Measurements from ENCODE around the gene TMEM39B.
A peak's percentile ranks its signal among the peaks of the same experiment; 100 is the strongest.
"Not testable (repeated sequence)": the region's sequence is repeated elsewhere in the genome, so short reads cannot be mapped to it uniquely, and the experiment has no call there.

The TMEM39B gene

GRCh38 chr1:32072622-32073298 lies at the start of gene TMEM39B:
TMEM39B (plus strand) TSS chr1:32072939; CDS start chr1:32073048, 109 bp downstream.
- DNase-seq = peak; percentile 98 to 99

GRCh38 chr1:32023351-32023750 lies 49.4 kb upstream of the TMEM39B start:
- no peak for DNase-seq

GRCh38 chr1:32025515-32025914 lies 47.2 kb upstream of the TMEM39B start:
- DNase-seq = no peak

GRCh38 chr1:32028746-32029145 lies 44.0 kb upstream of the TMEM39B start:
- DNase-seq = no peak

GRCh38 chr1:32031578-32032274 lies 41.0 kb upstream of the TMEM39B start:
- no peak for DNase-seq

- DNase-seq = no peak
These were observed 40.5 kb upstream of the TMEM39B start for GRCh38 chr1:32032275-32032615.

- DNase-seq = no peak
These were observed 37.6 kb upstream of the TMEM39B start for GRCh38 chr1:32035119-32035518.

GRCh38 chr1:32040711-32041110 lies 32.0 kb upstream of the TMEM39B start:
- DNase-seq = no peak

GRCh38 chr1:32042330-32042729 lies 30.4 kb upstream of the TMEM39B start:
- no peak for DNase-seq

GRCh38 chr1:32044234-32044633 lies 28.5 kb upstream of the TMEM39B start:
- no peak for DNase-seq

GRCh38 chr1:32045772-32046171 lies 27.0 kb upstream of the TMEM39B start:
- DNase-seq = no peak

- DNase-seq = no peak
These were observed 25.0 kb upstream of the TMEM39B start for GRCh38 chr1:32047701-32048100.

- no peak for DNase-seq
These were observed 24.3 kb upstream of the TMEM39B start for GRCh38 chr1:32048440-32048839.

GRCh38 chr1:32051706-32052105 lies 21.0 kb upstream of the TMEM39B start:
- DNase-seq = no peak

- no peak for DNase-seq
These were observed 19.9 kb upstream of the TMEM39B start for GRCh38 chr1:32052887-32053286.

- DNase-seq = no peak
These were observed 17.3 kb upstream of the TMEM39B start for GRCh38 chr1:32055416-32055815.

GRCh38 chr1:32056598-32056997 lies 16.1 kb upstream of the TMEM39B start:
- DNase-seq = no peak

GRCh38 chr1:32060914-32061313 lies 11.8 kb upstream of the TMEM39B start:
- DNase-seq = no peak

GRCh38 chr1:32062867-32063230 lies 9.9 kb upstream of the TMEM39B start:
- DNase-seq = no peak

- DNase-seq = peak; percentile 2 to 15
These were observed 9.5 kb upstream of the TMEM39B start for GRCh38 chr1:32063261-32063681.

GRCh38 chr1:32065613-32066488 lies 6.9 kb upstream of the TMEM39B start:
- not testable (repeated sequence) for DNase-seq

GRCh38 chr1:32066489-32066873 lies 6.3 kb upstream of the TMEM39B start:
- DNase-seq = peak in 1 of 2 experiments; percentile 45

- no peak for DNase-seq
These were observed 3.7 kb upstream of the TMEM39B start for GRCh38 chr1:32068957-32069588.

All from SHP77 (cell line).